OCI-LY7 (cell line): ENCODE measurements around the gene FBXW8. TPM values are rescaled to one million over a fixed set of nuclear protein-coding genes. Genes with fewer than 3 reads are reported as not detected.

Experiments
- BruUV-seq: library from RNA; stranded (reverse); fragments of 400-500 nt; replicated peaks from 2 replicates; lab custom pipeline; 2021; lab: Mats Ljungman, UMichigan
- CTCF ChIA-PET: fragments of 300-600 bp; sonication (Branson Sonifier 250); formaldehyde crosslinking; loops from one replicate; lab custom pipeline; 2022; ENCODE audit warnings: antibody characterized with exemption; ENCODE audit not compliant: unreplicated experiment; lab: Charles Lee
- POLR2A ChIA-PET: fragments of 300-600 bp; sonication (Branson Sonifier 250); formaldehyde crosslinking; loops from one replicate; lab custom pipeline; 2022; ENCODE audit warnings: antibody characterized with exemption; lab: Charles Lee
- DNase-seq: peaks from one replicate; pipeline ENCODE4 v3.0.0-alpha.2; 2015; ENCODE audit warnings: low spot score
- H2AFZ ChIP-seq: fragments of 200-600 bp; sonication (generic), shearing (Covaris generic); 2 replicates; pipeline ENCODE4 v1.6.1; 2014; ENCODE audit warnings: mild to moderate bottlenecking, antibody characterized with exemption, low read length, moderate library complexity
- H3K27ac ChIP-seq: fragments of 200-600 bp; sonication (generic); 2 replicates; pipeline ENCODE4 v1.5.1; 2014; ENCODE audit warnings: mixed run types, low read depth, mild to moderate bottlenecking, moderate library complexity, low read length, inconsistent platforms; ENCODE audit not compliant: poor library complexity, severe bottlenecking
- H3K36me3 ChIP-seq: fragments of 200-600 bp; sonication (generic); 2 replicates; pipeline ENCODE4 v1.6.1; 2014; ENCODE audit warnings: mild to moderate bottlenecking, antibody characterized with exemption, low read length, moderate library complexity, mixed read lengths; ENCODE audit not compliant: insufficient read depth
- H3K4me1 ChIP-seq: fragments of 200-600 bp; sonication (generic); 2 replicates; pipeline ENCODE4 v1.5.1; 2014; ENCODE audit warnings: mild to moderate bottlenecking, low read length; ENCODE audit not compliant: insufficient read depth, poor library complexity, severe bottlenecking
- H3K4me2 ChIP-seq: fragments of 200-600 bp; sonication (generic); 2 replicates; pipeline ENCODE4 v1.6.1; 2014; ENCODE audit warnings: mild to moderate bottlenecking, low read length
- H3K4me3 ChIP-seq: fragments of 200-600 bp; sonication (generic); 2 replicates; pipeline ENCODE4 v1.5.1; 2014; ENCODE audit warnings: mild to moderate bottlenecking, low read depth, low read length; ENCODE audit not compliant: poor library complexity, severe bottlenecking
- H3K79me2 ChIP-seq: fragments of 200-600 bp; sonication (generic); 2 replicates; pipeline ENCODE4 v1.6.1; 2016; ENCODE audit warnings: low read depth, mild to moderate bottlenecking, low read length, moderate library complexity, mixed read lengths; ENCODE audit not compliant: insufficient read depth
- H3K9me2 ChIP-seq: fragments of 200-600 bp; sonication (generic); 2 replicates; pipeline ENCODE4 v1.6.1; 2016; ENCODE audit warnings: mild to moderate bottlenecking, low read length, mixed read lengths; ENCODE audit not compliant: insufficient read depth
- H3K9me3 ChIP-seq: fragments of 200-600 bp; sonication (generic); 2 replicates; pipeline ENCODE4 v1.6.1; 2014; ENCODE audit warnings: mild to moderate bottlenecking, mixed run types, low read length, mixed read lengths
- H4K20me1 ChIP-seq: fragments of 200-600 bp; sonication (generic); 2 replicates; pipeline ENCODE4 v1.6.1; 2014; ENCODE audit warnings: mild to moderate bottlenecking, antibody characterized with exemption, low read length, moderate library complexity, mixed read lengths; ENCODE audit not compliant: insufficient read depth
- CTCF ChIP-seq: fragments of 200-600 bp; sonication (generic); conservative IDR thresholded peaks from 2 replicates; pipeline ENCODE4 v1.5.1; 2014; ENCODE audit warnings: mild to moderate bottlenecking, antibody characterized with exemption, low read length, moderate library complexity, mixed read lengths
- EZH2phosphoT487 ChIP-seq: fragments of 200-600 bp; sonication (generic); IDR thresholded peaks from 2 replicates; pipeline ENCODE4 v1.6.1; 2018; ENCODE audit warnings: low read depth, borderline replicate concordance, mild to moderate bottlenecking, mixed run types, antibody characterized with exemption, low read length, moderate library complexity, mixed read lengths
- intact Hi-C: fragments of 100-400 bp; cut with micrococcal nuclease; formaldehyde crosslinking; loops from one replicate; pipeline ENCODE4 v1.10.0; 2022; ENCODE audit not compliant: unreplicated experiment
- total RNA-seq, 2 experiments: library from RNA; depleted of rRNA in 1 of 2; stranded (reverse); fragments of >200 nt in 1 of 2; shearing (Covaris generic) in 1 of 2; gene quantifications; 2 replicates each; pipeline ENCODE4 v1.2.3, GENCODE V29; 2014 to 2022

Gene FBXW8
- total RNA-seq, 2 experiments from 2014 or later: 29.8 to 34.0 TPM

GRCh38 chr12:117049295-117049694 lies 138.5 kb downstream of the FBXW8 start:
- ChIA-PET CTCF (interaction anchor here (0.6 kb wide), 1 partner anchor 21 kb away, joined by 3 read pairs; no protein-coding TSS in a partner anchor), POLR2A (no interaction called here)
- no peak for TF ChIP-seq CTCF
- TF ChIP-seq EZH2phosphoT487: no peak
- no peaks in the 10 kb centered on the region for H3K79me2 ChIP-seq
- H2AFZ ChIP-seq: no peak overlapping the region
- H3K4me3 ChIP-seq: no peak overlapping the region
- intact Hi-C loops: no loop called here
- no TSS peak for BruUV-seq
- peaks cover 8% of the 10 kb centered on the region for H3K4me1 ChIP-seq
- no peaks in the 10 kb centered on the region for H3K9me2 ChIP-seq
- H4K20me1 ChIP-seq: no peaks in the 10 kb centered on the region
- no peaks in the 10 kb centered on the region for H3K9me3 ChIP-seq
- DNase-seq: no peak
- H3K27ac ChIP-seq: no peak overlapping the region
- H3K4me2 ChIP-seq: no peak overlapping the region
- H3K36me3 ChIP-seq: no peaks in the 10 kb centered on the region

- no peak overlapping the region for H2AFZ ChIP-seq
- H3K9me2 ChIP-seq: no peaks in the 10 kb centered on the region
- no peak overlapping the region for H3K27ac ChIP-seq
- H3K79me2 ChIP-seq: no peaks in the 10 kb centered on the region
- peaks cover 8% of the 10 kb centered on the region for H3K4me1 ChIP-seq
- no peaks in the 10 kb centered on the region for H3K36me3 ChIP-seq
- DNase-seq: no peak
- ChIA-PET CTCF (interaction anchor here (0.6 kb wide), 2 partner anchors 20 to 362 kb away, joined by 3 read pairs; no protein-coding TSS in a partner anchor), POLR2A (interaction anchor here (0.6 to 0.8 kb wide), 3 partner anchors 11 to 144 kb away, joined by 4 to 7 read pairs (median 4); no protein-coding TSS in a partner anchor)
- TF ChIP-seq EZH2phosphoT487: no peak
- H3K4me2 ChIP-seq: no peak overlapping the region
- no peaks in the 10 kb centered on the region for H4K20me1 ChIP-seq
- intact Hi-C loops: no loop called here
- BruUV-seq: no TSS peak
- no peaks in the 10 kb centered on the region for H3K9me3 ChIP-seq
- no peak overlapping the region for H3K4me3 ChIP-seq
Observed at GRCh38 chr12:117050060-117050459, 139.3 kb downstream of the FBXW8 start.

GRCh38 chr12:117051380-117051779 lies 140.6 kb downstream of the FBXW8 start:
- Histone ChIP-seq H3K9me3 (no peaks in the 10 kb centered on the region), H3K9me2 (no peaks in the 10 kb centered on the region), H3K36me3 (no peaks in the 10 kb centered on the region), H2AFZ (no peak overlapping the region), H3K4me2 (no peak overlapping the region), H3K4me1 (peaks cover 8% of the 10 kb centered on the region), H3K27ac (no peak overlapping the region), H3K4me3 (no peak overlapping the region), H4K20me1 (no peaks in the 10 kb centered on the region), H3K79me2 (no peaks in the 10 kb centered on the region)
- no peak for TF ChIP-seq EZH2phosphoT487
- no peak for TF ChIP-seq CTCF
- intact Hi-C loops: no loop called here
- ChIA-PET POLR2A (no interaction called here), CTCF (no interaction called here)
- BruUV-seq: no TSS peak
- DNase-seq: no peak
